ENCODE results near the gene GPR75.
"Not testable (repeated sequence)": the region's sequence is repeated elsewhere in the genome, so short reads cannot be mapped to it uniquely, and the experiment has no call there.

GPR75 gene

DNA sequence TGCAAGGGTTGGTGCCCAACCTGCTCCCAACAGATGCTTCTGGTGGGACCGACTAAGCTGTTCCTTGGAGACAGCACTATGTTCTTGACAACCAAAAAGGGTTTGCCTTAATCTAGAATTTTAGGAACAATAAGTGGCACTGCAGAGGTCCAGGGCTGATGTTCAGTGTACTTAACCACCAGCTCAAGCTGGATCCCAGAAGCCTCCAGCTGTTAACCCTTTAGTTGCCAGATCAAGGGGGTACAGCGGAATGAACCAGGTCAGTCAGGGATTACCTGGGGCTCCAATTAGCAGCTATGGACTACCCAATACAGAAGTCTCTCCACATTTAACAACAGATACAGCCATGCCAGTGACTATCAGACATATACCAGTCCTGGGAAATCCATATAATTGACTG lies 3.5 kb downstream of the GPR75 start:
- DNase-seq (ENCODE audit: low read depth) = no peak
- no peak overlapping the region for H3K4me3 ChIP-seq (ENCODE audit: low read length)
- TF ChIP-seq CTCF (conservative IDR thresholded peaks at IDR 0.05; ENCODE audit: low read length) = no peak

GRCh38 chr2:53854678-53855077 lies 5.1 kb downstream of the GPR75 start:
- DNase-seq (ENCODE audit: low read depth) = no peak
- H3K4me3 ChIP-seq (ENCODE audit: low read length) = no peak overlapping the region
- no peak for TF ChIP-seq CTCF (conservative IDR thresholded peaks at IDR 0.05; ENCODE audit: low read length)

- no peak for TF ChIP-seq CTCF (conservative IDR thresholded peaks at IDR 0.05; ENCODE audit: low read length)
- DNase-seq (ENCODE audit: low read depth) = no peak
- no peak overlapping the region for H3K4me3 ChIP-seq (ENCODE audit: low read length)
Observed at GRCh38 chr2:53852532-53852931, 7.2 kb downstream of the GPR75 start.

DNA sequence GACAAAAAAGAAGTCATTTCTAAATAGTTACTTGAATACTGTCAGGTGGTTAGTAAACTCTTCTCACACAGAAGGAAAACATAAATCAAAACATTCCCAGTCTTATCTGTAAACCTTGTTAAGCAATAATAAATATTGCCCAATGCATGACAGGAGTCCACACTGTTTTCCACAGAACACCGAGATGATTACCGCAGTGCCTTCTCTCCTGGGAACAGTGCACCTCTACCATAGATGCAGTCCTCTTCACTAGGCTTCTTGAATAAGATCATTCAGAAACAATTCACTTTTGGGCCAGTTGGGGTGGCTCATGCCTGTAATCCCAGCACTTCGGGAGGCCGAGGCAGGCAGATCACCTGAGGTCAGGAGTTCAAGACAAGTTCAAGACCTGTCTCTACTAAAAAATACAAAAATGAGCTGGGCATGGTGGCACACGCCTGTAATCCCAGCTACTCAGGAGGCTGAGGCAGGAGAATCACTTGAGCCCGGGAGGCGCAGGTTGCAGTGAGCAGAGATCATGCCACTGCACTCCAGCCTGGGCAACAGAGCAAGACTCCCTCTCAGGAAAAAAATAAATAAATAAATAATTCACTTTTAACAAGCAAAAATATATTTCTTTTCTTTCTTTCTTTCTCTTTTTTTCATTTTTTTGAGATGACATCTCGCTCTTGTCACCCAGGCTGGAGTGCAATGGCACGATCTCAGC lies 8.6 kb downstream of the GPR75 start:
- H3K4me3 ChIP-seq (ENCODE audit: low read length); DNase-seq (ENCODE audit: low read depth): not testable (repeated sequence)

DNA sequence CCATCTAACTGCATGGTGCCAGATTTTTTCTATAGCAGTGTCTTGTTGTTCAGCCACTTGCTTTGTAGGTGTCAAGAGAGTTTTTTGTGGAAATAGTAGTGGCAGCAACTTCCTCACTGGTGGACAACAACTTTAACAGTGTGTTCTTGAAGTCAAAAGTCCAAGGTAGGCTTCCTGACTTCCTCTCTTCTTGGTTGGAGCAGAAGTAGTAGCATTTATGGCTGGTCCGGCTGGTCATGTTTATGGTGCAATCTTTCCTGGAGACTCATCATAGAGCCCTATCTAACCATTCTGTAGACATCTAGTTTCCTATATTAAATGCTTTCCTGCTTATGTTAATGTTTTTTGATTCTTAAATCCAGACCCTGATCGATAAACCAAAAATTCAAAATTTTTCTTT lies 11.7 kb downstream of the GPR75 start:
- H3K4me3 ChIP-seq (ENCODE audit: low read length) = no peak overlapping the region
- no peak for DNase-seq (ENCODE audit: low read depth)
- TF ChIP-seq CTCF (conservative IDR thresholded peaks at IDR 0.05; ENCODE audit: low read length) = no peak

DNA sequence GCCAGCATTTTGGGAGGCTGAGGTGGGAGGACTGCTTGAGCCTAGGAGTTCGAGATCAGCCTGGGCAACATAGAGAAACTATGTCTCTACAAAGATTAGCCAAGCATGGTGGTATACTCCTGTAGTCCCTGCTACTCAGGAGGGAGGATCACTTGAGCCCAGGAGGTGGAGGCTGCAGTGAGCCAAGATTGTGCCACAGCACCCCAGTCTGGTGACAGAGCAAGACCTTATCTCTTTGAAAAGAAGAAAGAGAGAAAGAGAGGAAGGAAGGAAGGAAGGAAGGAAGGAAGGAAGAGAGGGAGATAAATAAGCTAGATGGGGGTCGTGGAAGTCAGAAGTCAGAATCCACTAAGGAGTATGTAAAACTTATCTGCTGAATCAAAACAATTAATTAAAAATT lies 16.2 kb downstream of the GPR75 start:
- no peak for TF ChIP-seq CTCF (conservative IDR thresholded peaks at IDR 0.05; ENCODE audit: low read length)
- no peak for DNase-seq (ENCODE audit: low read depth)
- H3K4me3 ChIP-seq (ENCODE audit: low read length) = no peak overlapping the region

- no peak for DNase-seq (ENCODE audit: low read depth)
- no peak for TF ChIP-seq CTCF (conservative IDR thresholded peaks at IDR 0.05; ENCODE audit: low read length)
Observed at GRCh38 chr2:53842891-53843290, 16.9 kb downstream of the GPR75 start.

DNA sequence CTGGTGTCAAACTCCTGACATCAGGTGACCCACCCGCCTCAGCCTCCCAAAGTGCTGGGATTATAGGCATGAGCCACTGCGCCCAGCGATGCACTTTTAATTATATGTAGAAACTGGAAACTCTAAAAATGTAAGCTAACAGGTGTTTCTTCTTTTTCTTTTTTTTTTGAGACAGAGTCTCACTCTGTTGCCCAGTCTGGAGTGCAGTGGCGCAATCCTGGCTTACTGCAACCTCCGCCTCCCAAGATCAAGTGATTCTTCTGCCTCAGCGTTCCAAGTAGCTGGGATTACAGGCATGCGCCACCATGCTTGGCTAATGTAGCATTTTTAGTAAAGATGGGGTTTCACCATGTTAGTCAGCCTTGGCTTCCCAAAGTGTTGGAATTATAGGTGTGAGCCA lies 18.1 kb downstream of the GPR75 start:
- DNase-seq (ENCODE audit: low read depth); H3K4me3 ChIP-seq (ENCODE audit: low read length): not testable (repeated sequence)

More at GRCh38 chr2:53842891-53843290, 16.9 kb downstream of the GPR75 start:
- no peak overlapping the region for H3K4me3 ChIP-seq (ENCODE audit: low read length)

All from AG10803 (cell line).